ENCODE data around the gene ARHGAP29. TPM values are rescaled to one million over a fixed set of nuclear protein-coding genes. Genes with fewer than 3 reads are reported as not detected.
"Not testable (repeated sequence)": the region's sequence is repeated elsewhere in the genome, so short reads cannot be mapped to it uniquely, and the experiment has no call there.

Gene ARHGAP29
- total and polyA plus RNA-seq, 2 donors: 9.0 to 72.0 TPM

GRCh38 chr1:94160811-94161210, 76.6 kb downstream of the ARHGAP29 start:
- Histone ChIP-seq H3K36me3 (ENCODE audit: insufficient read depth) (no peaks in the 10 kb centered on the region), H3K4me1 (ENCODE audit: insufficient read depth) (no peaks in the 10 kb centered on the region), H3K27ac (ENCODE audit: low read depth) (no peak overlapping the region), H3K4me3 (ENCODE audit: low read depth, low read length) (no peak overlapping the region)
- no peak for DNase-seq (ENCODE audit: extremely low spot score)
- 35% methylated on average over 4 of the region's 4 CpGs for WGBS

GRCh38 chr1:94156096-94156625, 81.2 kb downstream of the ARHGAP29 start:
- no peak overlapping the region for H3K4me3 ChIP-seq (ENCODE audit: low read depth, low read length)
- no peaks in the 10 kb centered on the region for H3K36me3 ChIP-seq (ENCODE audit: insufficient read depth)
- H3K4me1 ChIP-seq (ENCODE audit: insufficient read depth): no peaks in the 10 kb centered on the region
- H3K27ac ChIP-seq (ENCODE audit: low read depth): no peak overlapping the region
- 19% methylated on average over 1 of the region's 1 CpG for WGBS
- no peak for DNase-seq (ENCODE audit: extremely low spot score)

GRCh38 chr1:94154989-94155388, 82.4 kb downstream of the ARHGAP29 start:
- no peak overlapping the region for H3K4me3 ChIP-seq (ENCODE audit: low read depth, low read length)
- WGBS: 78% methylated on average over 1 of the region's 1 CpG
- no peak overlapping the region for H3K27ac ChIP-seq (ENCODE audit: low read depth)

GRCh38 chr1:94153133-94153532, 84.3 kb downstream of the ARHGAP29 start:
- no peak overlapping the region for H3K4me3 ChIP-seq (ENCODE audit: low read depth, low read length)
- H3K36me3 ChIP-seq (ENCODE audit: insufficient read depth): no peaks in the 10 kb centered on the region
- no peaks in the 10 kb centered on the region for H3K4me1 ChIP-seq (ENCODE audit: insufficient read depth)
- DNase-seq (ENCODE audit: extremely low spot score): no peak
- WGBS: 70% methylated on average over 1 of the region's 1 CpG
- no peak overlapping the region for H3K27ac ChIP-seq (ENCODE audit: low read depth)

More at GRCh38 chr1:94154989-94155388, 82.4 kb downstream of the ARHGAP29 start:
- Histone ChIP-seq H3K36me3 (ENCODE audit: insufficient read depth) (no peaks in the 10 kb centered on the region), H3K4me1 (ENCODE audit: insufficient read depth) (no peaks in the 10 kb centered on the region)
- DNase-seq (ENCODE audit: extremely low spot score): no peak

- not testable (repeated sequence) for DNase-seq (ENCODE audit: extremely low spot score)
These were observed 88.2 kb downstream of the ARHGAP29 start for GRCh38 chr1:94149166-94149565.

GRCh38 chr1:94146273-94146672, 91.1 kb downstream of the ARHGAP29 start:
- Histone ChIP-seq H3K4me3 (ENCODE audit: low read depth, low read length) (no peak overlapping the region), H3K36me3 (ENCODE audit: insufficient read depth) (no peaks in the 10 kb centered on the region), H3K27ac (ENCODE audit: low read depth) (no peak overlapping the region), H3K4me1 (ENCODE audit: insufficient read depth) (no peaks in the 10 kb centered on the region)
- DNase-seq (ENCODE audit: extremely low spot score): no peak
- 94% methylated on average over 5 of the region's 5 CpGs for whole genome bisulfite sequencing

More at GRCh38 chr1:94149166-94149565, 88.2 kb downstream of the ARHGAP29 start:
- H3K4me1 ChIP-seq (ENCODE audit: insufficient read depth); H3K4me3 ChIP-seq (ENCODE audit: low read depth, low read length); H3K27ac ChIP-seq (ENCODE audit: low read depth); H3K36me3 ChIP-seq (ENCODE audit: insufficient read depth): not testable (repeated sequence)

GRCh38 chr1:94144836-94145235, 92.5 kb downstream of the ARHGAP29 start:
- Histone ChIP-seq H3K36me3 (ENCODE audit: insufficient read depth) (no peaks in the 10 kb centered on the region), H3K27ac (ENCODE audit: low read depth) (no peak overlapping the region), H3K4me3 (ENCODE audit: low read depth, low read length) (no peak overlapping the region), H3K4me1 (ENCODE audit: insufficient read depth) (no peaks in the 10 kb centered on the region)
- WGBS: 70% methylated on average over 1 of the region's 1 CpG
- DNase-seq (ENCODE audit: extremely low spot score): no peak

- Histone ChIP-seq H3K4me1 (ENCODE audit: insufficient read depth) (no peaks in the 10 kb centered on the region), H3K27ac (ENCODE audit: low read depth) (no peak overlapping the region), H3K4me3 (ENCODE audit: low read depth, low read length) (no peak overlapping the region), H3K36me3 (ENCODE audit: insufficient read depth) (no peaks in the 10 kb centered on the region)
- no peak for DNase-seq (ENCODE audit: extremely low spot score)
These were observed 93.6 kb downstream of the ARHGAP29 start for GRCh38 chr1:94143809-94144176.

GRCh38 chr1:94143173-94143808, 94.1 kb downstream of the ARHGAP29 start:
- WGBS: 65% methylated on average over 2 of the region's 2 CpGs
- DNase-seq (ENCODE audit: extremely low spot score): no peak
- no peaks in the 10 kb centered on the region for H3K4me1 ChIP-seq (ENCODE audit: insufficient read depth)

GRCh38 chr1:94142583-94142982, 94.8 kb downstream of the ARHGAP29 start:
- no peak for DNase-seq (ENCODE audit: extremely low spot score)
- no peak overlapping the region for H3K27ac ChIP-seq (ENCODE audit: low read depth)
- 89% methylated on average over 2 of the region's 2 CpGs for WGBS

More at GRCh38 chr1:94143173-94143808, 94.1 kb downstream of the ARHGAP29 start:
- Histone ChIP-seq H3K4me3 (ENCODE audit: low read depth, low read length) (no peak overlapping the region), H3K36me3 (ENCODE audit: insufficient read depth) (no peaks in the 10 kb centered on the region), H3K27ac (ENCODE audit: low read depth) (no peak overlapping the region)

GRCh38 chr1:94142022-94142421, 95.4 kb downstream of the ARHGAP29 start:
- DNase-seq (ENCODE audit: extremely low spot score): no peak
- WGBS: 85% methylated on average over 1 of the region's 1 CpG
- no peak overlapping the region for H3K27ac ChIP-seq (ENCODE audit: low read depth)
- H3K4me3 ChIP-seq (ENCODE audit: low read depth, low read length): no peak overlapping the region
- no peaks in the 10 kb centered on the region for H3K4me1 ChIP-seq (ENCODE audit: insufficient read depth)
- no peaks in the 10 kb centered on the region for H3K36me3 ChIP-seq (ENCODE audit: insufficient read depth)

More at GRCh38 chr1:94142583-94142982, 94.8 kb downstream of the ARHGAP29 start:
- Histone ChIP-seq H3K4me1 (ENCODE audit: insufficient read depth) (no peaks in the 10 kb centered on the region), H3K4me3 (ENCODE audit: low read depth, low read length) (no peak overlapping the region), H3K36me3 (ENCODE audit: insufficient read depth) (no peaks in the 10 kb centered on the region)

- Histone ChIP-seq H3K4me3 (ENCODE audit: low read depth, low read length) (no peak overlapping the region), H3K4me1 (ENCODE audit: insufficient read depth) (no peaks in the 10 kb centered on the region), H3K36me3 (ENCODE audit: insufficient read depth) (no peaks in the 10 kb centered on the region), H3K27ac (ENCODE audit: low read depth) (no peak overlapping the region)
- 57% methylated on average over 5 of the region's 5 CpGs for WGBS
- DNase-seq (ENCODE audit: extremely low spot score): no peak
These were observed 105.3 kb downstream of the ARHGAP29 start for GRCh38 chr1:94132111-94132510.

- WGBS: 75% methylated on average over 8 of the region's 8 CpGs
- Histone ChIP-seq H3K36me3 (ENCODE audit: insufficient read depth) (no peaks in the 10 kb centered on the region), H3K27ac (ENCODE audit: low read depth) (no peak overlapping the region), H3K4me3 (ENCODE audit: low read depth, low read length) (no peak overlapping the region), H3K4me1 (ENCODE audit: insufficient read depth) (no peaks in the 10 kb centered on the region)
- no peak for DNase-seq (ENCODE audit: extremely low spot score)
These were observed 106.4 kb downstream of the ARHGAP29 start for GRCh38 chr1:94130851-94131595.

- no peaks in the 10 kb centered on the region for H3K4me1 ChIP-seq (ENCODE audit: insufficient read depth)
- H3K4me3 ChIP-seq (ENCODE audit: low read depth, low read length): no peak overlapping the region
- WGBS: 75% methylated on average over 3 of the region's 3 CpGs
These were observed 110.7 kb downstream of the ARHGAP29 start for GRCh38 chr1:94126651-94127050.

More at GRCh38 chr1:94126651-94127050, 110.7 kb downstream of the ARHGAP29 start:
- Histone ChIP-seq H3K27ac (ENCODE audit: low read depth) (no peak overlapping the region), H3K36me3 (ENCODE audit: insufficient read depth) (no peaks in the 10 kb centered on the region)
- DNase-seq (ENCODE audit: extremely low spot score): no peak
